HL-60/S4 (cell line): ENCODE measurements around the gene BACE1.
"Not testable (repeated sequence)": the region's sequence is repeated elsewhere in the genome, so short reads cannot be mapped to it uniquely, and the experiment has no call there.

Experiments
- in situ Hi-C: fragments of 300-500 bp; cut with MboI; formaldehyde crosslinking; loops from 2 replicates; pipeline ENCODE4 v1.14.3; 2022; ENCODE audit warnings: low sequenced_read_pairs

BACE1 gene

DNA sequence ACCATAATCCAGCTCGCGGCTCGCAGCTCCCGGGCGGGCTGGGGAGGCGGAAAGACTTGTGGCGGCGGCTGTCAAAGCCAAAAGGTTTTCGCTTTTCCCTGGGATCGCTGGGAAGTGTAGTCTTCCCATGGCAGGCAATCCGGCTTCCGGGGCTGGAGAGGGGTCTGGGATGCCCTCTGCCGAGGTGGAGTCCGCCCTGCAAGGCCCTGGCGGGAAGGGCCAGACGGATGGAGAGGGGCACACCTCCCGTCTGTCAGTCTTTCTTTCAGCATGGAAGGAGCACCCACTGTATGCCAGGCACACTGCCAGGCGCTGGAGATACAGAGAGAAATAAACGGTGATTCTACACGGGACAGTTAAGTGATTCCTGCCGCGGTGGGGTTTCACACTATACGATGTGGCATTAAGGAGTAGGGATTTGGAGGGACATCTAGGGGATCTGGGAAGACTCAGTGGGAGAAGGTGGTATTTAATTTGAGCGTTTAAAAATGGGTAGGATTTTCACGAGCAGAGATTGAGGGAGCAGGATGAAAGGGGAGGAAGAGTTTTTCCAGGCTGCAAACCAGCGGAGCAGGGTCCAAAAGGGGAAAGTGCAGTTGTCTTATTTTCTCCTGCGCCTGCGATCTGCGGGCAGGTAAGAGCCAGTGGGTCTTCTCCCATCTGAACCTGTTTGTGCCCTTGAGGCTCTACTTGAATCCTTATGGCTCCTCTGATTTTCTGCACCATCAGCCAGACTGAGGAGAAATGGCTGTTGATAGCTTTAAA lies at the start of gene BACE1:
TSS of gene BACE1 (minus strand) at position 60 of the 765 bp plus-strand sequence. CDS start 461 bp downstream, outside the sequence.
- in situ Hi-C loops: no loop called here

- in situ Hi-C loops: no loop called here
Measured at GRCh38 chr11:117361432-117361831, 45.4 kb upstream of the BACE1 start.

- in situ Hi-C loops: no loop called here
Measured at GRCh38 chr11:117356126-117356890, 40.3 kb upstream of the BACE1 start.

DNA sequence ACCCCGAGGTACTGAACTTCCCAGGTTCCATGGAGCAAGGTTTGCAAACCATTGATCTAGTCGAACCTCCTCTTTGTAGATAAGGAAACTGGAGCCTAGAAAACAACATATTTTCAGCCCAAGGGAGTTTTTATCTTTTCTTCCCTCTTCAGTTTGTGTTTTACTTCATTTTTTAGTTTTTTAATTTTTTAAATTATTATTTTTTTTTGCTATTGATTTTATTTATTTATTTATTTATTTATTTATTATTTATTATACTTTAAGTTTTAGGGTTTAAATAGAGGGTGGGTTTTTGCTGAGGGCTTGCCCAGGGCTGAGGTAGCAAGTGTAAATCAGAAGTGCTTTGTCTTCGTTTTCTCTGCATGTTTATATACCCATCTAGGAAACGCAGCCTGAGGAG lies 38.5 kb upstream of the BACE1 start:
- in situ Hi-C loops: no loop called here

DNA sequence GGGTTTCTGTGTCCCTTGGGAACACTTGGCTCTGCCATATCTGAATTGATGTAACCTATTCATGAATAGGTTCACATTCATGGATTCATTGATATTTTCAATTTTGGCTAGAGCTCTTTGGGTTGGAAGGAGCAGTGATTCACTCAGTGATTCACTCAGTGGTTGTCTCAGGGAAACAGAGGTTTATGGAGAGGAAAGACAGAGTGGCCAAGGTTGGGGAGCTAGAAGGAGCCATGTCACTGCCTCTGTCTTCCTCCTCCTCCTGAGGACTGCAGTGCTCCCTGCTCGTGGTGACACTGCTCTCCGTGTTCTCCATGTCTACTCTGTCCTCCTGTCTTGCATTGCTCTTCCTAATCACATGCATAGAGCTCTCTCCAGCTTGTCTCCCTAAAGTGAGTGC lies 29.0 kb upstream of the BACE1 start:
- in situ Hi-C loops: no loop called here

DNA sequence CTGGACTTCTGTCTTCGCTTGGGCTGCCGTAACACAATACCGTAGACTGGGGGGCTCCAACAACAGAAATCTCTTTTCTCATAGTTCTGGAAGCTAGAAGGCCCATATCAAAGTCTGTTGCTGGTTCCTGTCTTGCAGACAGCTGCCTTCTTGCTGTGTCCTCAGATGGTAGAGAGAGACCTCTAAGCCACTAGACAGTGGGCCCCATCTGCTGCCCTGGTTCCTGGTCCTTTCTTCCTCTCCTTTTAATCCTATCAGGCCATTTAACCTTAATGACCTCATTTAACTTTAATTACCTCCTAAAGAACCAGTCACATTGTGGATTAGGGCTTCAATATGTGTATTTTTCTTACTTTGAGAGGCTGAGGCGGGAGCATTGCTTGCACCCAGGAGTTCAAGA lies 21.0 kb upstream of the BACE1 start:
- in situ Hi-C loops: no loop called here

DNA sequence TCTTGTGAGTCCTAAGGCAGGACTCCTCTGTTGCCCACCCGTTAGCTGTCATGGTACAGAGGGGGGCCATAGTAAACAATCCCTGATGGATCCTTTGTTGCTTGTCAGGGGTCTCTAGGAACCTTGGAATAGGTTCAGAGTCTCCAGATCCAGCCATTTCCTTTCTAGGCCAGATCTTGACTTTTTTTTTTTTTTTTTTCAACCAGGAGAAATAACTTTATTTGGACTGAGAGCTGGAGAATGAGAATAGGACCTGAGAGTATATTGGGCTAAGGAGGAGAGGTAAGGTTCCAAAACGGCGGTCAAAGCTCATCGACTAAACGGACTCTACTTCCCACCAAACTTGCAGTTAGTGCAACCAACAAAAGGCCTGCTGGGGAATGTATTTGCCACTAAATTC lies 19.3 kb upstream of the BACE1 start:
- in situ Hi-C loops: no loop called here

DNA sequence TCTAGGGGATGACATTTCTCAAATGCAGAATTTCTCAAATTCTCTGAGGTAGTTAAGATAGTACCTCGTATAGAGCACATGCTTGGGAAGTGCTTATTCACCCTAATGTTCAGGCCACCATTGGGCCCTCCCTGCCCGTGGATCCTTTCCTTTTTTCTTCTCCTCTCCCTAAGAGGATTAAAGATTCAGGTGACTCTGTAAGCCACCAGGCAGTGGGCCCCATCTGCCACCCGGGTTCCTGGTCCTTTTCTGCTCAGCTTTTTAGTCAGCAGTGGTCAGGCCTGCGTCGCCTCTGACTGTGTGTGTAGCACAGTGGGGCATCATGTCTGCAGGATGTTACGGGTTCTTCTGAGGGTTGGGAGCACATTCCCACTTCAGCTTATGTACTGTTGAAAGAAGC lies 18.8 kb upstream of the BACE1 start:
- in situ Hi-C loops: no loop called here

DNA sequence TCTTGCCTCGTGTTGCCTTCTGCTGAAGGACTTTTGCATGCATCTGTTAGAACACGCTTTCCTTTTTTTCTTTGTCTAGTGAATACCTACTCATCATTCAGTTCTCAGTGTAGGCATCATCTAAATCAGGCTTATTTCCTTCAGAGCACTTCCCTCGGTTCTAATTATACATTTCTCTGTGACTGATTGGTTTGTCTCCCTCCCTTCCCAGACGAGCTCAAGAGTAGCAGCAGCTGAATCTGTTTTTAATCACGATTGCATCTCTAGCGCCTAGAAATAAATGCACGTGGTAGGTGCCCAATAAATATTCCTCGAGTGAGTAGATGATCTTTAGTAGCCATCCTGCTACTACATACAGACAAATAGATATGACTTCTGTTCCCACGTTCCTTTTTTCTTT lies 17.9 kb upstream of the BACE1 start:
- in situ Hi-C loops: no loop called here

DNA sequence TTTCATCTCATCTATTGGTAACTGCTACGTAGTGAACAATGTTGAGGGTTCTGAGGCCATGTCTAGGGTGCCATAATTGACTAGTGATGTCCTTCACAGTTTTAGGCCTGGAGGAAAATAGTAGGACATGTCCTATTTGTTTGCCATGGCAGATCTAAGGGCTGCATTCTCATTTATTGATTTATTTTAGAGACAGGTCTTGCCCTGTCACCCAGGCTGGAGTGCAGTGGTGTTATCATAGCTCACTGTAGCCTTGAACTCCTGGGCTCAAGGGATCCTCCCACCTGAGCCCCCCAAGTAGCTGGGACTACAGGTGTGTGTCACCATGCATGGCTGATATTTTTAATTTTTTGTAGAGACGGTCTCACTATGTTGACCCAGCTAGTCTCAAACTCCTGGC lies 16.8 kb upstream of the BACE1 start:
- in situ Hi-C loops: no loop called here

- in situ Hi-C loops: no loop called here
Measured at GRCh38 chr11:117328375-117329010, 12.4 kb upstream of the BACE1 start.

DNA sequence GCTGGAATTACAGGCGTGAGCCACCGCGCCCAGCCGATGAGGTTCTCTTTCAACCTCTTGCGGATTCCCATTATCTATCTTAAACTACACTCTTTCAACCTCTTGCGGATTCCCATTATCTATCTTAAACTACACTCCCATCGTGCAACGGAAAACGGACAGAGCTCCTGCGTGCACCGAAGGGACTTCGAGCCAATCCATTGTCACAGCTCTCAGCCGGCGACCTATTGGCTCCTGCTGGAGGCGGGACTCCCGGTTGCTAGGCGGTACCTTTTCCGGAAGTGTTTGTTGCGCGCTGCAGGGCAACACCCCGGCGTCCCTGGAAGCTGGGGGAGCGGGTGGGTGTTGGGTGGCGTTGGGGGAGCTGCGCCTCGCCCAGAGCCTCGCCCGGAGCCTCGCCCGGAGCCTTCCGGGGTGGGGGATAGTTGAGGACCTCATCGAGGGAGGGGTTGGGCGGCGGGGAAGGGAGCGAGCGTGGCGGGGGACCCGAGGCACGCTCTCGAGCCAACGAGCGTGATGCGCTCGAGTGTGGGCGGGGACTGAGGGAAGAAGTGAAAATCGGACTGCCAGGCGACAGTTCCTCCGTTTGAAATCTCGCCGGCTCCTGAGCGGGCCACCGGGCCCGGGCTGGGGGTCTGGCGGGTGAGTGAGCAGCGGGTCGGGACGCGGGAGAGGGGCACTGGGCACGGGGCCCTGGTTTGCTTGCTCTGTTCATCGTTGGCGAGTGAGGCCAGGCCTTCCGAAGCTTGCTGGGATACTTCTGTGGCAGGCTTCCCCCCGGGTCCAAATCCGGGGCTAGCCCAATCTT lies 11.7 kb upstream of the BACE1 start, which contains the start of gene CEP164:
TSS of gene CEP164 (plus strand) at position 288 of the 808 bp plus-strand sequence. CDS start 10,733 bp downstream, outside the sequence.
- in situ Hi-C loops: no loop called here

GRCh38 chr11:117327255-117327566 lies 11.2 kb upstream of the BACE1 start:
- in situ Hi-C loops: not testable (repeated sequence)

DNA sequence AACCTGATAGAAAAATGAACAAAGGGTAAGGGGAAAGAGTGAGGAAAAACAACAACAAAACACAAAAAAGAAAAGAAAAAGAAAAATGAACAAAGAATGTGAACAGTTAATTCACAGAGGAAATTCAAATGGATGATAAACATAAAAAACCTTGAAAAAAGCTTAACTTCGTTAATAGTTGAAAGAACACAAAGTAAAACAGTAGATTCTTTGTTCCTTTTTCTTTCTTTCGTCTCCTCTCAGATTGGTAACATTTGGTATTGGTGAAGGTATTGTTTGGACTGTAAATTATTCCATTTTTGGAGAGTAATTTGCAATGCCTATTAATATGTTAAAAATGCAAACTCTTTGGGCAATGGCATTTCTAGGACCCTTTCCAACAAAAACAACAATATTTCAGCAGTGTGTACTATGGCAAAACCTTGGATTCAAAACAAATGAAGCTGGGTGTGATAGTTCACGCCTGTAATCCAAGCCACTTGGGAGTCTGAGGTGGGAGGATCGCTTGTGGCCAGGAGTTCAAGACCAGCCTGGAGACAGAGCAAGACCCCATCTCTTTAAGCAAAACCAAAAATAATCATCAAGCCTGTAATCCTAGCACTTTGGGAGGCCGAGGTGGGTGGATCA lies 3.3 kb upstream of the BACE1 start:
- in situ Hi-C loops: no loop called here

DNA sequence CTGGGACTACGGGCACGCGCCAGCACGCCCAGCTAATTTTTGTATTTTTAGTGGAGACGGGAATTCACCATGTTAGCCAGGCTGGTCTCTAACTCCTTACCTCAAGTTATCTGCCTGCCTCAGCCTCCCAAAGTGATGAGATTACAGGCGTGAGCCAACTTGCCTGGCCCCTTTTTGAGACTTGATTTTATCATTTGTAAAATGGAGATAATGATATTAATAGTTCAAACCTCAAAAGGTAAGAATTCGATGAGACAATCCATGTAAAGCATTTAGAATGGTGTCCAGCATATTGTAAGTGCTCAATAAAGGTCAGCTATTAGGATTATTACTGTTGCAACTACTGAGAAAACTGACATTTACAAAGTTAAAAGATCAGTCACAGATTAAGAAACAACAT lies 2.7 kb upstream of the BACE1 start:
- in situ Hi-C loops: no loop called here

DNA sequence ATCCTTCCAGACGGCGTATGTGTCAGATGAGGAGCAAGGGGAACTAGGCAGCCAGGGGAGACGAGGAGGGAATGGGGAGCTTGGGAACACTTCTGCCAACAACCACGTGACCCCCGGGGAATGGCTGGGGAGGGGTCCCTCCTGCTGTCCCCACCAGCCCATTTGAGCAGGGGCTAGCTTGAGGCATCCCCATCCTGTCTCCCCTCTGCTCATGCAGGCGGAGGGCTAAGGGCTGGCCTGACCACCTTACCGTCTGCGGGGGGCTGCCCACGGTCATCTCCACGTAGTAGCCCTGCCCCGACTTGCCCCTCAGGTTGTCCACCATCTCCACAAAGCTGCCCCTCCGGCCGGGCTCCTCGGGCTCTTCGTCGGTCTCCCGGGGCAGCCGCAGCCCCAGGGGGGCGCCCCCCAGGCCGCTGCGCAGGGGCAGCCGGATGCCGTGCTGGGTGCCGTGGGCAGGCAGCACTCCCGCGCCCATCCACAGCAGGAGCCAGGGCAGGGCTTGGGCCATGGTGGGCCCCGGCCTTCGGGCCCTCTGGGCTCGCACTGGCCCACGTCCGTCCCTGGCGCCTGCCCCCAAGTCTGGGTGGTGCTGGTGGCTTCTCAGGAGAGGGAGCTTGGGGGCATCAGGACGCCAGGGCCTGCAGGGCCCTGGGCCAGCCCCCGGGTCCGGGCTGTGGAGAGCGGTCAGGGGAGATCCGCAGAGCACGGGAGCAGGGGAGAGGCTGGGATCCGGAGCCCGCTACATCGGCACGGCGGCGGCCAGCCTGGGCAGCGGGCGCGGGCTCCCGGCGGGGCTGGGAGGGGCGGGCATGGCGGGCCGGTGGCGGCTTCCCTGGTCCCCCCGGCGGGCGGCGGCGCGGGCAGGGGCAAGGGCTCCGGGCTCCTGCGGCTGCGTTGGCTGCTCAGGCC lies 515 bp downstream of the BACE1 start:
- in situ Hi-C loops: no loop called here

- in situ Hi-C loops: no loop called here
Measured at GRCh38 chr11:117314840-117315239, 1.2 kb downstream of the BACE1 start.

GRCh38 chr11:117313828-117314768 lies 2.0 kb downstream of the BACE1 start:
- in situ Hi-C loops: no loop called here
